Measurements from ENCODE around the gene SUMO2. TPM values are rescaled to one million over a fixed set of nuclear protein-coding genes. Genes with fewer than 3 reads are reported as not detected.

The SUMO2 gene
- total and polyA plus RNA-seq, 9 of the 15 experiments (the other 6 are each of a cell fraction or from before 2014, with no cell fraction given) = 157 to 733 (median 419) TPM

DNA sequence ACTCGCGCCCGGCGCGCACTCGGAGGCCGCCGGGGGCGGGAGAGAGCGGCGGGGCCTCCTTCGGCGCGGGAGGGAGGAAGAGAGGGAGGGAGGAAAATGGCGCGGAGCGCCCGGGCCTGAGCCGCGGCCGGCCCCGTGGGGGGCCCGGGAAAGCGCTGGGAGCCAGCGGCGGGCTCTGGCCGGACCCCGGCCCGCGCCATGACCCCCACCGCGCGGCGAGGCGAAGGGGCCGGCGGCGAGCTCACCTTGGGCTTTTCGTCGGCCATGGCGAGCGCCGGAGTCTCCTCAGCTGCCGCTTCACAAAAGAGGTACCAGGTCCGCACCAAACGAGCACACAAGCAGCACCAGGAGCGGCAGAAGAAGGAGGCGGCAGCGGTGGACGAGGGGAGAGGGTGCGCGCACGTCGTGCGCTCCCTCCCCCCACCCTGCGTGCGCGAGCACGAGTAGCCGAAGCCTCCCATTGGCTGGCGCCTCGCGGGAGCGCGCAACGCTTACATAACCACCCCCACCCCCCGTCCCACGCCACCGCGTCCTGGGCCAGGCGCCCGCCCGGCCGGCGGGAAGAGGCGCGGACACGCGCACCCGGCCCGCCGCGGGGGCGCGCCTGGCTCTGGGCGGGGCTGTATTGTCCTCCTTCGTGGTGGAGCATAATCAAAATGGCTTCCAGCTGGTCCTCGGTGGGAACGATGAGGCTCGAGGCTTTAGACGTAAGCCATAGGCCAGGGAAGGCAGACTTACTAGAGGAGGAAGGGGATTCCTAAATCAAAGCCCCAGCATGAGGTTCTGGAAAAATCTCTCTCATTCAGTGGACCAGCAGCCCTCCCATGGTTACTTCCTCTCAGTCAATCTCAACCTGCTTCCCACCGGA, at the start of gene SUMO2 (continued):
- TF ChIP-seq, protein P1, sequence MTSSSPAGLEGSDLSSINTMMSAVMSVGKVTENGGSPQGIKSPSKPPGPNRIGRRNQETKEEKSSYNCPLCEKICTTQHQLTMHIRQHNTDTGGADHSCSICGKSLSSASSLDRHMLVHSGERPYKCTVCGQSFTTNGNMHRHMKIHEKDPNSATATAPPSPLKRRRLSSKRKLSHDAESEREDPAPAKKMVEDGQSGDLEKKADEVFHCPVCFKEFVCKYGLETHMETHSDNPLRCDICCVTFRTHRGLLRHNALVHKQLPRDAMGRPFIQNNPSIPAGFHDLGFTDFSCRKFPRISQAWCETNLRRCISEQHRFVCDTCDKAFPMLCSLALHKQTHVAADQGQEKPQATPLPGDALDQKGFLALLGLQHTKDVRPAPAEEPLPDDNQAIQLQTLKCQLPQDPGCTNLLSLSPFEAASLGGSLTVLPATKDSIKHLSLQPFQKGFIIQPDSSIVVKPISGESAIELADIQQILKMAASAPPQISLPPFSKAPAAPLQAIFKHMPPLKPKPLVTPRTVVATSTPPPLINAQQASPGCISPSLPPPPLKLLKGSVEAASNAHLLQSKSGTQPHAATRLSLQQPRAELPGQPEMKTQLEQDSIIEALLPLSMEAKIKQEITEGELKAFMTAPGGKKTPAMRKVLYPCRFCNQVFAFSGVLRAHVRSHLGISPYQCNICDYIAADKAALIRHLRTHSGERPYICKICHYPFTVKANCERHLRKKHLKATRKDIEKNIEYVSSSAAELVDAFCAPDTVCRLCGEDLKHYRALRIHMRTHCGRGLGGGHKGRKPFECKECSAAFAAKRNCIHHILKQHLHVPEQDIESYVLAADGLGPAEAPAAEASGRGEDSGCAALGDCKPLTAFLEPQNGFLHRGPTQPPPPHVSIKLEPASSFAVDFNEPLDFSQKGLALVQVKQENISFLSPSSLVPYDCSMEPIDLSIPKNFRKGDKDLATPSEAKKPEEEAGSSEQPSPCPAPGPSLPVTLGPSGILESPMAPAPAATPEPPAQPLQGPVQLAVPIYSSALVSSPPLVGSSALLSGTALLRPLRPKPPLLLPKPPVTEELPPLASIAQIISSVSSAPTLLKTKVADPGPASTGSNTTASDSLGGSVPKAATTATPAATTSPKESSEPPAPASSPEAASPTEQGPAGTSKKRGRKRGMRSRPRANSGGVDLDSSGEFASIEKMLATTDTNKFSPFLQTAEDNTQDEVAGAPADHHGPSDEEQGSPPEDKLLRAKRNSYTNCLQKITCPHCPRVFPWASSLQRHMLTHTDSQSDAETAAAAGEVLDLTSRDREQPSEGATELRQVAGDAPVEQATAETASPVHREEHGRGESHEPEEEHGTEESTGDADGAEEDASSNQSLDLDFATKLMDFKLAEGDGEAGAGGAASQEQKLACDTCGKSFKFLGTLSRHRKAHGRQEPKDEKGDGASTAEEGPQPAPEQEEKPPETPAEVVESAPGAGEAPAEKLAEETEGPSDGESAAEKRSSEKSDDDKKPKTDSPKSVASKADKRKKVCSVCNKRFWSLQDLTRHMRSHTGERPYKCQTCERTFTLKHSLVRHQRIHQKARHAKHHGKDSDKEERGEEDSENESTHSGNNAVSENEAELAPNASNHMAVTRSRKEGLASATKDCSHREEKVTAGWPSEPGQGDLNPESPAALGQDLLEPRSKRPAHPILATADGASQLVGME (CRISPR knock-in tag; IDR thresholded peaks at IDR 0.05) = peak; percentile 77; the same call in 1 of the 2 replicates
- TF ChIP-seq ELF1 (tag; IDR thresholded peaks at IDR 0.05) (no peak), RFX7 (CRISPR knock-in tag; IDR thresholded peaks at IDR 0.05) (no peak), MEIS2 (IDR thresholded peaks at IDR 0.05; ENCODE audit: partially characterized antibody) (no peak), CBX8 (IDR thresholded peaks at IDR 0.05; ENCODE audit: borderline replicate concordance, extremely low read depth, low read depth, low read length, poor library complexity, severe bottlenecking) (no peak), ZNF77 (CRISPR knock-in tag; IDR thresholded peaks at IDR 0.05) (no peak), DPF2 (IDR thresholded peaks at IDR 0.05) (peak; percentile 43; the same call in 1 of the 2 replicates), SMARCE1 (IDR thresholded peaks at IDR 0.05) (no peak)
- TF ChIP-seq, protein P2, sequence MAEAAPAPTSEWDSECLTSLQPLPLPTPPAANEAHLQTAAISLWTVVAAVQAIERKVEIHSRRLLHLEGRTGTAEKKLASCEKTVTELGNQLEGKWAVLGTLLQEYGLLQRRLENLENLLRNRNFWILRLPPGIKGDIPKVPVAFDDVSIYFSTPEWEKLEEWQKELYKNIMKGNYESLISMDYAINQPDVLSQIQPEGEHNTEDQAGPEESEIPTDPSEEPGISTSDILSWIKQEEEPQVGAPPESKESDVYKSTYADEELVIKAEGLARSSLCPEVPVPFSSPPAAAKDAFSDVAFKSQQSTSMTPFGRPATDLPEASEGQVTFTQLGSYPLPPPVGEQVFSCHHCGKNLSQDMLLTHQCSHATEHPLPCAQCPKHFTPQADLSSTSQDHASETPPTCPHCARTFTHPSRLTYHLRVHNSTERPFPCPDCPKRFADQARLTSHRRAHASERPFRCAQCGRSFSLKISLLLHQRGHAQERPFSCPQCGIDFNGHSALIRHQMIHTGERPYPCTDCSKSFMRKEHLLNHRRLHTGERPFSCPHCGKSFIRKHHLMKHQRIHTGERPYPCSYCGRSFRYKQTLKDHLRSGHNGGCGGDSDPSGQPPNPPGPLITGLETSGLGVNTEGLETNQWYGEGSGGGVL (CRISPR knock-in tag; IDR thresholded peaks at IDR 0.05) = no peak
- TF ChIP-seq, protein P3, sequence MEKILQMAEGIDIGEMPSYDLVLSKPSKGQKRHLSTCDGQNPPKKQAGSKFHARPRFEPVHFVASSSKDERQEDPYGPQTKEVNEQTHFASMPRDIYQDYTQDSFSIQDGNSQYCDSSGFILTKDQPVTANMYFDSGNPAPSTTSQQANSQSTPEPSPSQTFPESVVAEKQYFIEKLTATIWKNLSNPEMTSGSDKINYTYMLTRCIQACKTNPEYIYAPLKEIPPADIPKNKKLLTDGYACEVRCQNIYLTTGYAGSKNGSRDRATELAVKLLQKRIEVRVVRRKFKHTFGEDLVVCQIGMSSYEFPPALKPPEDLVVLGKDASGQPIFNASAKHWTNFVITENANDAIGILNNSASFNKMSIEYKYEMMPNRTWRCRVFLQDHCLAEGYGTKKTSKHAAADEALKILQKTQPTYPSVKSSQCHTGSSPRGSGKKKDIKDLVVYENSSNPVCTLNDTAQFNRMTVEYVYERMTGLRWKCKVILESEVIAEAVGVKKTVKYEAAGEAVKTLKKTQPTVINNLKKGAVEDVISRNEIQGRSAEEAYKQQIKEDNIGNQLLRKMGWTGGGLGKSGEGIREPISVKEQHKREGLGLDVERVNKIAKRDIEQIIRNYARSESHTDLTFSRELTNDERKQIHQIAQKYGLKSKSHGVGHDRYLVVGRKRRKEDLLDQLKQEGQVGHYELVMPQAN (IDR thresholded peaks at IDR 0.05; ENCODE audit: borderline replicate concordance) = no peak
- TF ChIP-seq, protein P4, sequence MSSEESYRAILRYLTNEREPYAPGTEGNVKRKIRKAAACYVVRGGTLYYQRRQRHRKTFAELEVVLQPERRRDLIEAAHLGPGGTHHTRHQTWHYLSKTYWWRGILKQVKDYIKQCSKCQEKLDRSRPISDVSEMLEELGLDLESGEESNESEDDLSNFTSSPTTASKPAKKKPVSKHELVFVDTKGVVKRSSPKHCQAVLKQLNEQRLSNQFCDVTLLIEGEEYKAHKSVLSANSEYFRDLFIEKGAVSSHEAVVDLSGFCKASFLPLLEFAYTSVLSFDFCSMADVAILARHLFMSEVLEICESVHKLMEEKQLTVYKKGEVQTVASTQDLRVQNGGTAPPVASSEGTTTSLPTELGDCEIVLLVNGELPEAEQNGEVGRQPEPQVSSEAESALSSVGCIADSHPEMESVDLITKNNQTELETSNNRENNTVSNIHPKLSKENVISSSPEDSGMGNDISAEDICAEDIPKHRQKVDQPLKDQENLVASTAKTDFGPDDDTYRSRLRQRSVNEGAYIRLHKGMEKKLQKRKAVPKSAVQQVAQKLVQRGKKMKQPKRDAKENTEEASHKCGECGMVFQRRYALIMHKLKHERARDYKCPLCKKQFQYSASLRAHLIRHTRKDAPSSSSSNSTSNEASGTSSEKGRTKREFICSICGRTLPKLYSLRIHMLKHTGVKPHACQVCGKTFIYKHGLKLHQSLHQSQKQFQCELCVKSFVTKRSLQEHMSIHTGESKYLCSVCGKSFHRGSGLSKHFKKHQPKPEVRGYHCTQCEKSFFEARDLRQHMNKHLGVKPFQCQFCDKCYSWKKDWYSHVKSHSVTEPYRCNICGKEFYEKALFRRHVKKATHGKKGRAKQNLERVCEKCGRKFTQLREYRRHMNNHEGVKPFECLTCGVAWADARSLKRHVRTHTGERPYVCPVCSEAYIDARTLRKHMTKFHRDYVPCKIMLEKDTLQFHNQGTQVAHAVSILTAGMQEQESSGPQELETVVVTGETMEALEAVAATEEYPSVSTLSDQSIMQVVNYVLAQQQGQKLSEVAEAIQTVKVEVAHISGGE (CRISPR knock-in tag; IDR thresholded peaks at IDR 0.05) = peak in 1 of 3 experiments; percentile 92; a peak in 2 of 6 replicates

Data from K562 (cell line).